ENCODE data around the gene GRM2. TPM values are rescaled to one million over a fixed set of nuclear protein-coding genes. Genes with fewer than 3 reads are reported as not detected.

The GRM2 gene
- total RNA-seq, 1 experiment from 2014 or later = 3.7 TPM

DNA sequence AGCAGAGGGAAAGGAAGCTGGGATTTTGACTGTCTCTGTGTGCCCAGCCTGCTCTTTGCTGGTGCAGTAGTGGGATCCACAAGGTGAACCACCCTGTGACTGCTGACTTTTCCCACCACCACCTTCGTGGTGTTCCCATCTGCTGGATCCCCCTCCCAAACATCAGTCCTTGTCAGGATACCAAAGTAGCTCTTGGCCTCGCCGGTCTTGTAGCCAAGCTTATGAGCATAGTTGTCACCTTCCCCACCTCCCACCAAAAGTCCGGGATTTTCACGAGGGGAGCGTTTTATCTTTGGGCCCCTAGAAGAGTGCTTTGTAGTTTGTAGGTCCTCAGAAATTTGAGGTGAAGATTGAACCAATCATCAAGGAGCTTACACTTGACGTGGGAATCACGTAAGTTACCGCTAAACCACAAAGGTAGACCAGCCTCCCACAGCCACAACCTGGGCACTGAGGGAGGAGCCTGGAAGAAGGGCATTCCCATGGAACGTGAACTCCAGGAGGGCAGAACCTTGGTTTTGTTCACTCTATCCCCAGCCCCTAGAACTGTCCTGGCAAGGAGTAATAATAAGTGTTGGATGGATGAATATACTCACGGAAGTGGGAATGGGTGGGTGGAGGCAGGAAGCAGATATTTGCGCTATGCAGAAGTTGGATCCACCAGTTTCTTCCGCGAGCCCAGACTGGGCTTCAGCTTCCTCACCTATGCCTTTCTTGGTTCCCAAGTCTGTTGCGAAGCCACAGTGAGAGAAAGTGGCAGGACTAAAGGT, 36.6 kb upstream of the GRM2 start (continued):
- TF ChIP-seq, protein P1, sequence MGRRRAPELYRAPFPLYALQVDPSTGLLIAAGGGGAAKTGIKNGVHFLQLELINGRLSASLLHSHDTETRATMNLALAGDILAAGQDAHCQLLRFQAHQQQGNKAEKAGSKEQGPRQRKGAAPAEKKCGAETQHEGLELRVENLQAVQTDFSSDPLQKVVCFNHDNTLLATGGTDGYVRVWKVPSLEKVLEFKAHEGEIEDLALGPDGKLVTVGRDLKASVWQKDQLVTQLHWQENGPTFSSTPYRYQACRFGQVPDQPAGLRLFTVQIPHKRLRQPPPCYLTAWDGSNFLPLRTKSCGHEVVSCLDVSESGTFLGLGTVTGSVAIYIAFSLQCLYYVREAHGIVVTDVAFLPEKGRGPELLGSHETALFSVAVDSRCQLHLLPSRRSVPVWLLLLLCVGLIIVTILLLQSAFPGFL (CRISPR knock-in tag; IDR thresholded peaks at IDR 0.05; ENCODE audit: borderline replicate concordance) = no peak
- TF ChIP-seq, protein P2, sequence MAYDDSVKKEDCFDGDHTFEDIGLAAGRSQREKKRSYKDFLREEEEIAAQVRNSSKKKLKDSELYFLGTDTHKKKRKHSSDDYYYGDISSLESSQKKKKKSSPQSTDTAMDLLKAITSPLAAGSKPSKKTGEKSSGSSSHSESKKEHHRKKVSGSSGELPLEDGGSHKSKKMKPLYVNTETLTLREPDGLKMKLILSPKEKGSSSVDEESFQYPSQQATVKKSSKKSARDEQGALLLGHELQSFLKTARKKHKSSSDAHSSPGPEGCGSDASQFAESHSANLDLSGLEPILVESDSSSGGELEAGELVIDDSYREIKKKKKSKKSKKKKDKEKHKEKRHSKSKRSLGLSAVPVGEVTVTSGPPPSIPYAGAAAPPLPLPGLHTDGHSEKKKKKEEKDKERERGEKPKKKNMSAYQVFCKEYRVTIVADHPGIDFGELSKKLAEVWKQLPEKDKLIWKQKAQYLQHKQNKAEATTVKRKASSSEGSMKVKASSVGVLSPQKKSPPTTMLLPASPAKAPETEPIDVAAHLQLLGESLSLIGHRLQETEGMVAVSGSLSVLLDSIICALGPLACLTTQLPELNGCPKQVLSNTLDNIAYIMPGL (CRISPR knock-in tag; IDR thresholded peaks at IDR 0.05) = no peak
- TF ChIP-seq MXD4 (CRISPR knock-in tag; IDR thresholded peaks at IDR 0.05; ENCODE audit: borderline replicate concordance) (no peak), SOX15 (CRISPR knock-in tag; IDR thresholded peaks at IDR 0.05) (no peak)

DNA sequence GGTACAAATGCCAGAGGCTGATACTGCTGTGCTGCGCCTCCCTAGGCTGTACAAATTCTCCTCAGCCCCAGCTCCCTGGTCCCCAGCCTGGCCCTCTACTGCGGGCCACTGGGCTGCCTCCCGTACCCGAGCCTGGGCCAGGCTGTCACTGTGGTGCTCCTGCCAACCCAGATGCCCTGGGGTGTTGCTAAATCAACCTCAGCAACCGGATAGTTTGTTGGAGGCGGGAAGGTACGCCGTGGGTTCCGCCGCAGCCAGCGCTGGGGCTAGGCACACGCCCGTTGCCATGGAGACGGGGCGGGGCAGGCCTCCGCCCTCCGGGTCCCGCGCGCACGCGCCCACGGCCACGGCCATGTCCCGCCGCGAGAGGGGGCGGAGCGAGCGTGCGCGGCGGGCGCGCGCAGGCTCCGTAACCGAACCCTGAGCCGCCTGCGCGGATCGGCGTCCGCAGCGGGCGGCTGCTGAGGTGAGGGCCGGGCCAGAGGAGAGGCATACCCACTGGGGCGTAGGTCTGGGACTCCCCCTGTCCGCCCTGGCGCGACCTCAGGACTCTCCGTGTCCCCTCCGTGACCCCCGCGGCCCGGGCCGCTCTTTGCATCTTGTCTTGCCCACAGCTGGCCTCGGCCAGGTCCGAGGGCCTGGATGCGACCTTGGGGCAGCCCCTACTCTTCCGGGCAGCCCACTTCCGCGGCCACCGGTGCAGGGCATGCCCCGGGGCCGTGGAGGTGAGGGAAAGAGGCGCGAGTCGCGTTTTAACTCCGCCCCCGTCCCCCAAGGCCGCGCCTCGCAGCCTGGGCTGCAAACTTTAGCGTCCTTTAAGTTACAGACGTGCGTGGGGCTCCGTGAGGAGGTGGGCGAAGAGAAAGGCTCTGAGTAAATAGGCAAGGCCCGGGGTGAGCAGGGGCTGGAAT, 35.8 kb upstream of the GRM2 start, which contains the start of gene TEX264:
Gene TEX264 (plus strand): TSS at position 430 of the 911 bp plus-strand sequence. CDS start 3,053 bp downstream, outside the sequence.
- ChIA-PET CTCF (interaction anchor here (0.7 to 5.7 kb wide), 16 partner anchors 8 to 281 kb away, joined by 3 to 198 read pairs (median 10); partner anchors contain the start of genes DCAF1 and RBM15B), POLR2A (no interaction called here)
- H3K36me3 Mint-ChIP-seq = no peaks in the 10 kb centered on the region
- H3K4me1 Mint-ChIP-seq = peaks cover 35% of the 10 kb centered on the region
- no peaks in the 10 kb centered on the region; the same call in 1 of the 2 replicates for H3K27me3 Mint-ChIP-seq (ENCODE audit: low read depth)
- DNase-seq (ENCODE audit: low spot score) (peak; percentile 58), ATAC-seq (peak; percentile 28)
- H3K4me3 Mint-ChIP-seq = peak within 1 kb of the TSS; percentile 75
- peak within 1 kb of the TSS; percentile 46 for H3K27ac Mint-ChIP-seq
- no peaks in the 10 kb centered on the region for H3K9me3 Mint-ChIP-seq
- TF ChIP-seq, protein P3, sequence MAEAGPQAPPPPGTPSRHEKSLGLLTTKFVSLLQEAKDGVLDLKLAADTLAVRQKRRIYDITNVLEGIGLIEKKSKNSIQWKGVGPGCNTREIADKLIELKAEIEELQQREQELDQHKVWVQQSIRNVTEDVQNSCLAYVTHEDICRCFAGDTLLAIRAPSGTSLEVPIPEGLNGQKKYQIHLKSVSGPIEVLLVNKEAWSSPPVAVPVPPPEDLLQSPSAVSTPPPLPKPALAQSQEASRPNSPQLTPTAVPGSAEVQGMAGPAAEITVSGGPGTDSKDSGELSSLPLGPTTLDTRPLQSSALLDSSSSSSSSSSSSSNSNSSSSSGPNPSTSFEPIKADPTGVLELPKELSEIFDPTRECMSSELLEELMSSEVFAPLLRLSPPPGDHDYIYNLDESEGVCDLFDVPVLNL (CRISPR knock-in tag; IDR thresholded peaks at IDR 0.05; ENCODE audit: borderline replicate concordance, low read depth) = 0 out of 2 replicates have a peak, but pooled peaks have one; percentile 8
- TF ChIP-seq KAT7 (CRISPR knock-in tag; IDR thresholded peaks at IDR 0.05; ENCODE audit: borderline replicate concordance) (peak; percentile 58; the same call in 1 of the 2 replicates), ZNF232 (CRISPR knock-in tag; IDR thresholded peaks at IDR 0.05) (no peak), ZNF416 (CRISPR knock-in tag; IDR thresholded peaks at IDR 0.05) (peak; percentile 84), ZNF219 (CRISPR knock-in tag; IDR thresholded peaks at IDR 0.05; ENCODE audit: borderline replicate concordance) (no peak), FOXP1 (CRISPR knock-in tag; IDR thresholded peaks at IDR 0.05; ENCODE audit: borderline replicate concordance) (no peak; the same call in 1 of the 2 replicates), ETV6 (CRISPR knock-in tag; IDR thresholded peaks at IDR 0.05) (peak; percentile 47; the same call in 1 of the 2 replicates), ATF1 (CRISPR knock-in tag; IDR thresholded peaks at IDR 0.05) (0 out of 2 replicates have a peak, but pooled peaks have one; percentile 1), CREM (CRISPR knock-in tag; IDR thresholded peaks at IDR 0.05) (no peak), ZNF138 (CRISPR knock-in tag; conservative IDR thresholded peaks at IDR 0.05) (no peak)
- TF ChIP-seq, protein P4, sequence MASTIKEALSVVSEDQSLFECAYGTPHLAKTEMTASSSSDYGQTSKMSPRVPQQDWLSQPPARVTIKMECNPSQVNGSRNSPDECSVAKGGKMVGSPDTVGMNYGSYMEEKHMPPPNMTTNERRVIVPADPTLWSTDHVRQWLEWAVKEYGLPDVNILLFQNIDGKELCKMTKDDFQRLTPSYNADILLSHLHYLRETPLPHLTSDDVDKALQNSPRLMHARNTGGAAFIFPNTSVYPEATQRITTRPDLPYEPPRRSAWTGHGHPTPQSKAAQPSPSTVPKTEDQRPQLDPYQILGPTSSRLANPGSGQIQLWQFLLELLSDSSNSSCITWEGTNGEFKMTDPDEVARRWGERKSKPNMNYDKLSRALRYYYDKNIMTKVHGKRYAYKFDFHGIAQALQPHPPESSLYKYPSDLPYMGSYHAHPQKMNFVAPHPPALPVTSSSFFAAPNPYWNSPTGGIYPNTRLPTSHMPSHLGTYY (CRISPR knock-in tag; IDR thresholded peaks at IDR 0.05) = no peak; the same call in 1 of the 2 replicates
- TF ChIP-seq, protein P5, sequence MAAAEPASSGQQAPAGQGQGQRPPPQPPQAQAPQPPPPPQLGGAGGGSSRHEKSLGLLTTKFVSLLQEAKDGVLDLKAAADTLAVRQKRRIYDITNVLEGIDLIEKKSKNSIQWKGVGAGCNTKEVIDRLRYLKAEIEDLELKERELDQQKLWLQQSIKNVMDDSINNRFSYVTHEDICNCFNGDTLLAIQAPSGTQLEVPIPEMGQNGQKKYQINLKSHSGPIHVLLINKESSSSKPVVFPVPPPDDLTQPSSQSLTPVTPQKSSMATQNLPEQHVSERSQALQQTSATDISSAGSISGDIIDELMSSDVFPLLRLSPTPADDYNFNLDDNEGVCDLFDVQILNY (CRISPR knock-in tag; IDR thresholded peaks at IDR 0.05) = peak; percentile 29; the same call in 1 of the 2 replicates
- TF ChIP-seq, protein P6, sequence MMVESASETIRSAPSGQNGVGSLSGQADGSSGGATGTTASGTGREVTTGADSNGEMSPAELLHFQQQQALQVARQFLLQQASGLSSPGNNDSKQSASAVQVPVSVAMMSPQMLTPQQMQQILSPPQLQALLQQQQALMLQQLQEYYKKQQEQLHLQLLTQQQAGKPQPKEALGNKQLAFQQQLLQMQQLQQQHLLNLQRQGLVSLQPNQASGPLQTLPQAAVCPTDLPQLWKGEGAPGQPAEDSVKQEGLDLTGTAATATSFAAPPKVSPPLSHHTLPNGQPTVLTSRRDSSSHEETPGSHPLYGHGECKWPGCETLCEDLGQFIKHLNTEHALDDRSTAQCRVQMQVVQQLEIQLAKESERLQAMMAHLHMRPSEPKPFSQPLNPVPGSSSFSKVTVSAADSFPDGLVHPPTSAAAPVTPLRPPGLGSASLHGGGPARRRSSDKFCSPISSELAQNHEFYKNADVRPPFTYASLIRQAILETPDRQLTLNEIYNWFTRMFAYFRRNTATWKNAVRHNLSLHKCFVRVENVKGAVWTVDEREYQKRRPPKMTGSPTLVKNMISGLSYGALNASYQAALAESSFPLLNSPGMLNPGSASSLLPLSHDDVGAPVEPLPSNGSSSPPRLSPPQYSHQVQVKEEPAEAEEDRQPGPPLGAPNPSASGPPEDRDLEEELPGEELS (CRISPR knock-in tag; IDR thresholded peaks at IDR 0.05) = 0 out of 2 replicates have a peak, but pooled peaks have one; percentile 13
- TF ChIP-seq, protein P7, sequence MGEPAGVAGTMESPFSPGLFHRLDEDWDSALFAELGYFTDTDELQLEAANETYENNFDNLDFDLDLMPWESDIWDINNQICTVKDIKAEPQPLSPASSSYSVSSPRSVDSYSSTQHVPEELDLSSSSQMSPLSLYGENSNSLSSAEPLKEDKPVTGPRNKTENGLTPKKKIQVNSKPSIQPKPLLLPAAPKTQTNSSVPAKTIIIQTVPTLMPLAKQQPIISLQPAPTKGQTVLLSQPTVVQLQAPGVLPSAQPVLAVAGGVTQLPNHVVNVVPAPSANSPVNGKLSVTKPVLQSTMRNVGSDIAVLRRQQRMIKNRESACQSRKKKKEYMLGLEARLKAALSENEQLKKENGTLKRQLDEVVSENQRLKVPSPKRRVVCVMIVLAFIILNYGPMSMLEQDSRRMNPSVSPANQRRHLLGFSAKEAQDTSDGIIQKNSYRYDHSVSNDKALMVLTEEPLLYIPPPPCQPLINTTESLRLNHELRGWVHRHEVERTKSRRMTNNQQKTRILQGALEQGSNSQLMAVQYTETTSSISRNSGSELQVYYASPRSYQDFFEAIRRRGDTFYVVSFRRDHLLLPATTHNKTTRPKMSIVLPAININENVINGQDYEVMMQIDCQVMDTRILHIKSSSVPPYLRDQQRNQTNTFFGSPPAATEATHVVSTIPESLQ (CRISPR knock-in tag; IDR thresholded peaks at IDR 0.05) = 0 out of 2 replicates have a peak, but pooled peaks have one; percentile 30
- TF ChIP-seq, protein P2 (CRISPR knock-in tag; IDR thresholded peaks at IDR 0.05) = 0 out of 2 replicates have a peak, but pooled peaks have one; percentile 41
